Gastroesophageal sphincter (tissue), 3 donors: ENCODE measurements around the gene AZIN2.

Experiments
- EP300 ChIP-seq: sonication (generic); formaldehyde crosslinking; IDR thresholded peaks from one replicate; pipeline ENCODE4 v1.6.1; 2017; ENCODE audit warnings: antibody characterized with exemption, mild to moderate bottlenecking
- POLR2A ChIP-seq, 2 donors: fragments of 450-650 bp; IDR thresholded peaks; one replicate each; pipeline ENCODE4 v1.6.1; 2017; ENCODE audit warnings: antibody characterized with exemption in 2 of 2, mild to moderate bottlenecking in 2 of 2, moderate library complexity in 1 of 2
- POLR2AphosphoS5 ChIP-seq: sonication (generic); formaldehyde crosslinking; IDR thresholded peaks from one replicate; pipeline ENCODE4 v1.6.1; 2017; ENCODE audit warnings: antibody characterized with exemption
- TF ChIP-seq, protein P1 (sequence below), 4 experiments: fragments of 200-600 bp in 2 of 4; fragments of 450-650 bp in 2 of 4; sonication (generic) in 1 of 4; IDR thresholded peaks; one replicate each; pipeline ENCODE4 v1.5.1; 2017 to 2019; ENCODE audit warnings: antibody characterized with exemption in 4 of 4, mild to moderate bottlenecking in 2 of 4, moderate library complexity in 2 of 4

DNA sequence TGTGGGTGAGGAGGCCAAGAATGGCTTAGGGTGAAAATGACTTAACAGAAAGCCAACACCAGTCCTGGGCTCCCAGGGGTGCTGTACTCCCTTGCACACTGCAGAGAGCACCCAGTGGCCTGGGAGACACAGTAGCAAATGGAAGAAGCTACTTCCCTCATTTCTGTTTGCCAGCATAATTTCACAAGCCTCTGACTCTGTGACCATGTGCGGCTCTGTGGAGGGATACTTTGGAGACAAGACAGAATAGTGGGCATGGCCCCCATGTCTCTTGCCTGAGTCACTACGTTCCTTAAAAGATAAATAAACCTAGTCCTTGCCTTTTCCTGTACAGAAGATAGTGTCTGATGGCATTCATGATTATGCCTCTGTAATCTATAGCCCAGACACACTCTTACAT lies 62.7 kb downstream of the AZIN2 start:
- TF ChIP-seq, protein P1, sequence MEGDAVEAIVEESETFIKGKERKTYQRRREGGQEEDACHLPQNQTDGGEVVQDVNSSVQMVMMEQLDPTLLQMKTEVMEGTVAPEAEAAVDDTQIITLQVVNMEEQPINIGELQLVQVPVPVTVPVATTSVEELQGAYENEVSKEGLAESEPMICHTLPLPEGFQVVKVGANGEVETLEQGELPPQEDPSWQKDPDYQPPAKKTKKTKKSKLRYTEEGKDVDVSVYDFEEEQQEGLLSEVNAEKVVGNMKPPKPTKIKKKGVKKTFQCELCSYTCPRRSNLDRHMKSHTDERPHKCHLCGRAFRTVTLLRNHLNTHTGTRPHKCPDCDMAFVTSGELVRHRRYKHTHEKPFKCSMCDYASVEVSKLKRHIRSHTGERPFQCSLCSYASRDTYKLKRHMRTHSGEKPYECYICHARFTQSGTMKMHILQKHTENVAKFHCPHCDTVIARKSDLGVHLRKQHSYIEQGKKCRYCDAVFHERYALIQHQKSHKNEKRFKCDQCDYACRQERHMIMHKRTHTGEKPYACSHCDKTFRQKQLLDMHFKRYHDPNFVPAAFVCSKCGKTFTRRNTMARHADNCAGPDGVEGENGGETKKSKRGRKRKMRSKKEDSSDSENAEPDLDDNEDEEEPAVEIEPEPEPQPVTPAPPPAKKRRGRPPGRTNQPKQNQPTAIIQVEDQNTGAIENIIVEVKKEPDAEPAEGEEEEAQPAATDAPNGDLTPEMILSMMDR (IDR thresholded peaks at IDR 0.05): no peak
- TF ChIP-seq POLR2A (IDR thresholded peaks at IDR 0.05) (no peak), POLR2AphosphoS5 (no peak), EP300 (no peak)
